ENCODE data around the gene LRBA. TPM values are rescaled to one million over a fixed set of nuclear protein-coding genes. Genes with fewer than 3 reads are reported as not detected.

Gene LRBA
- total RNA-seq, 1 donor from 2014 or later, result 31.0 TPM

GRCh38 chr4:150591406-150591805, 423.7 kb downstream of the LRBA start:
- no peak for DNase-seq (ENCODE audit: low read depth in 2 of 2)

GRCh38 chr4:150590631-150591030, 424.5 kb downstream of the LRBA start:
- no peak for DNase-seq (ENCODE audit: low read depth in 2 of 2)

DNA sequence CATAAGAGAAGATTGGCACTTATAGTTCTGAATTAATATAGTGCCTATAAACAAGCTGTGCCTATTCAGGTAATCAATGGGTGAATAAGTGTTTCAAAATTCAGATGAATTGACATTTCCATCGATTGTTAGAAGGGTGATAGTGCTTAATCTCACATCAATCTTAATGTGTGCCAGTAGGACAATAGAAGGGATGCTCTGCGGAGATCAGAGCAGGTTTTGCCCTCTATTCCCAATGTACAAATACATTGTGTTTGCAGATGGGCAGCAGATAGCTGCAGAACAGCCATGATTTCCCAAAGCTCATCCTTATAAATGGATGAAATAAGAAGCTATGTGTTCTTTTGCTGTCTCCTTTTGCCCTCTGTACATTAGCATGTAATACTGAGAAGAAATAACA, 425.9 kb downstream of the LRBA start:
- DNase-seq (ENCODE audit: low read depth in 2 of 2), result no peak

GRCh38 chr4:150588316-150588715, 426.8 kb downstream of the LRBA start:
- no peak for DNase-seq (ENCODE audit: low read depth in 2 of 2)

DNA sequence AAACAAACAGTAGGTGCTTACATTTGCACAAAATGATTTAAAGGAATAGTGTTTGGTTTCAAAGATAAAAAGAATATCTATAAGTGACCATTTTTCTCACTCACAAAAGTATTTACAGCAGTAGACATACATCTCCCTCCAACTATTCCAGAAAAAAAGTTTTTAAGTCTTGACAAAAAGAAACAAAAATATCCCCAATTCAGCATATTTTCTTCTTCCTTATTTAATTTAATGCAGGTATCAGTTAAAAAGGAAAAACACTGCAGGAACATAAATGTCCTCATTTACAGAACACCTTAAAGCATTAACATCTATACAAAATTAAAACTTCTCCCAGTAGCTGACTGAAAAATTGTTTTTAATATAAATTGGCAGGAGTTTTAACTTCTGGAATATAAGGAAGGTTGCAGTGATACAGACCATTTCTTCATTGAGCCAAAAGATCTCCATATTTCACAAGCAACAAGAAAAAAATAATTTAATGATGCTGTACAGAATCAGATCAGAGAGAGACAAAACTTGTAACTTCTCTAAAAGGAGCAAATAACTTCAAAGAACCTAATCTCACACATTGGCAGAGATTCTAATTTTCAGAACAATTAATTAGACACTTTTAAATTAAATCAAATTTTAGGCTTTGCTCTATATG, 428.8 kb downstream of the LRBA start:
- DNase-seq (ENCODE audit: low read depth in 2 of 2), result no peak

DNA sequence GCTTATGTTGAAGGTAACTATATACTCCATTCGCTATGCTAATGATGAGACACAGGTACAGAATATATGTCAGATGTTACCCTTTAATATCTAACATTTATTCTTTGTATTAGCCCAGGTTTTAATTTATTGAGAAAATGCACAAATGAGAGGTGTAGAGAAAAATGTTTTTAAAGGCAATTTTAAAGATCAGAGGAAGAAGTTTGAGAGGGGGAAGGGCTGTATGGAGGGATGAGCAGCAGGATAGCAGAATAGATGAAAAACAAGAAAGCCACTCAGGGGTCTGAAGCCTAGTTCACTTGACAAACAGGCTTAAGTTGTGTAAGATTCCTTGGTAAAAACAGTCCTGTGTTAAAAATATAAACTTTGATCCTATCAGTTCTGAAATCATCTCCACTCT, 429.5 kb downstream of the LRBA start:
- DNase-seq (ENCODE audit: low read depth in 2 of 2), result no peak

- peak in 1 of 2 donors; percentile 31 for DNase-seq (ENCODE audit: low read depth in 2 of 2)
Measured at GRCh38 chr4:150584111-150584915, 430.8 kb downstream of the LRBA start.

DNA sequence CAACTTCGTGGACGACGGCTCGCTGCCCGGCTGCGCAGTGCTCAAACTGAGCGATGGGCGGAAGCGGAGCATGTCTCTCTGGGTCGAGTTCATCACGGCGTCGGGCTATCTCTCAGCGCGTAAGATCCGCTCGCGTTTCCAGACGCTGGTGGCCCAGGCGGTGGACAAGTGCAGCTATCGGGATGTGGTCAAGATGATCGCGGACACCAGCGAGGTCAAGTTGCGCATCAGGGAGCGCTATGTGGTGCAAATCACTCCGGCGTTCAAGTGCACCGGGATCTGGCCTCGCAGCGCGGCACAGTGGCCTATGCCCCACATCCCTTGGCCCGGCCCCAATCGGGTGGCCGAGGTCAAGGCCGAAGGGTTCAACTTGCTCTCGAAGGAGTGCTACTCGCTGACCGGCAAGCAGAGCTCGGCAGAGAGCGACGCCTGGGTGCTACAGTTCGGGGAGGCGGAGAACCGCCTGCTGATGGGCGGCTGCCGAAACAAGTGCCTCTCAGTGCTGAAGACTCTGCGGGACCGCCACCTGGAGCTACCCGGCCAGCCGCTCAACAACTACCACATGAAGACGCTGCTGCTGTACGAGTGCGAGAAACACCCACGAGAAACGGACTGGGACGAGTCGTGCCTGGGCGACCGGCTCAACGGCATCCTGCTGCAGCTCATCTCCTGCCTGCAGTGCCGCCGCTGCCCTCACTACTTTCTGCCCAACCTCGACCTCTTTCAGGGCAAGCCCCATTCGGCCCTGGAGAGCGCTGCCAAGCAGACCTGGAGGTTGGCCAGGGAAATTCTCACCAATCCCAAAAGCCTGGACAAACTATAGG, 431.6 kb downstream of the LRBA start:
- peak; percentile 4 to 69 for DNase-seq (ENCODE audit: low read depth in 2 of 2)

GRCh38 chr4:150582873-150583286, 432.2 kb downstream of the LRBA start:
- DNase-seq (ENCODE audit: low read depth in 2 of 2), result peak; percentile 6 to 80

GRCh38 chr4:150582146-150582872, 432.8 kb downstream of the LRBA start, which contains the start of gene MAB21L2:
Gene MAB21L2 (plus strand): TSS chr4:150582151. CDS start chr4:150583030, 879 bp downstream.
- peak in 1 of 2 donors; percentile 44 for DNase-seq (ENCODE audit: low read depth in 2 of 2)

GRCh38 chr4:150581641-150582051, 433.4 kb downstream of the LRBA start:
- DNase-seq (ENCODE audit: low read depth in 2 of 2), result peak in 1 of 2 donors; percentile 89

- DNase-seq (ENCODE audit: low read depth in 2 of 2), result no peak
Measured at GRCh38 chr4:150581056-150581605, 434.0 kb downstream of the LRBA start.

DNA sequence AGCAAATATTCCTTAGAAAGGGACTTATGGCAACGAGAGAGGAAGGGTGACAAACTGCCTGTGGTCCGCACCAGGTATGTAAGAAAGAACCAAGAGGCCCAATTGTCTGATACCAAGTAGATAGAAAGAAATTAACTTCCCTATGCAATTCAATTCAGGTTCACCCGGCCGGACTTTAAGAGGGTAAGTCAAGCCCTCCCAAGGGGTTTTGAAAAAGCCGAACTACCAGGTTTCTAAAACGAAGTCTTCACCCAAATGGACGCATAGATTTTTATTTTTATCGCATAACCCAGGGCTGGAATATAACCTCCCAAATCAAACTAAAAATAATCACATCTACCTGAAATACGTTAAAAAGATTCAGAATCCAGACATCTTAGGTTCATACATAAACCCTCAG, 434.8 kb downstream of the LRBA start:
- DNase-seq (ENCODE audit: low read depth in 2 of 2), result no peak

GRCh38 chr4:150579551-150580234, 435.4 kb downstream of the LRBA start:
- DNase-seq (ENCODE audit: low read depth in 2 of 2), result peak; percentile 6 to 23

DNA sequence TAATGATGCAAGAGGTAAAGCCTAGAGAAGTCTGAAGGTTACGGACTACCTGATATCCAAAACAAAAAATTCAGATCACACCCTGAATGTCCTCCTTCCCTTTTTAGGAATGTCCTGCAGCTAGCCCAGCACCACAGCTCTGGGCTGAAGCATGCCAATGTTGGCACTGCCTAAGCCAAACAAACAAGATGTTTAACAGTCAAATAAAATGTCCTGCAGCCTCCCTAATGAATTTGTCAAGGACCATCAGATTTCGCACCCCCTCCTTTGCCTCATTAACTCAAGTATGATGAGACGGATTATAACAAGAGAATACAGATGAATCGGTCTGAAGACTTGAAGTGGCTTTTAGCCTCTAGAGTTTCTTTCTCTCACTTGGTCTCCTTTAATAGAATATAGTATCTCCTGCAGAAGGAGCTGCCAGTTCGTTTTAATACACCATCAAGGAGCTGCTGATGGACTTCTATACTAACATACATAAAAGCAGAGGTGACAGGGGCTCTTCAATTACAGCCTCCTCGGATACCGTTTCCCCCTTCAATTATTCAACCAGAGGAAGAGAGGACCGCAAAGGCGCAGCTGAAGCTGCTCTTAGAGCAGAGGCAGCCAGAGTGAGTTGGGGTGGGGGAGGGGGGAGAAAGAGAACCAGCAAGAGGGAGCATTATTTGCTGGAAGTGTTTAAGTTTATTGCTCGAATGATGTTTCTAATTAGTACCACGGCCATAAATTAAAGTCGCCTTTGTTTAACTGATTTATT, 436.2 kb downstream of the LRBA start:
- DNase-seq (ENCODE audit: low read depth in 2 of 2), result no peak

- DNase-seq (ENCODE audit: low read depth in 2 of 2), result no peak
Measured at GRCh38 chr4:150577796-150578195, 437.3 kb downstream of the LRBA start.

DNA sequence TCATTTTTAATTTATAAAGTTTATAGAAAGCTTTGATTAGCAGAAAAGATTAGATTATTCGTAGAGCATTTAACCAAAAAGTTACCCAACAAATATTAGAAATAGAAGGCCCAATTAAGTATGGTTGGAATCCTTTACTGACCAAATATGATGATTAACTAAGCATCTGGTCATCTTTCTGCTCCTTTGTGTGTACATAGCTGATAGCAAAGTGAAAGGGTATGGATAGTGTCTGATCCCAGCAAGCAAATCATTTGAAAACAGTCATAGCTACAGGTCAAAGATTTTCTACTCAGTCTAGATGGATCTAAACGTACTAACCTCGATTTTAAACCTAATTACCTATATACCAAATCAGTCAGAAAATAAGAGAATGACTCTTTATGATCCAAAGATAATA, 440.4 kb downstream of the LRBA start:
- no peak for DNase-seq (ENCODE audit: low read depth in 2 of 2)

- DNase-seq (ENCODE audit: low read depth in 2 of 2), result peak in 1 of 2 donors; percentile 44
Measured at GRCh38 chr4:150573534-150573933, 441.6 kb downstream of the LRBA start.

GRCh38 chr4:150572704-150573504, 442.2 kb downstream of the LRBA start:
- DNase-seq (ENCODE audit: low read depth in 2 of 2), result no peak

Data from lung microvascular endothelial cell (primary cell).